ENCODE results near the gene SLC35F6.
"Not testable (repeated sequence)": the region's sequence is repeated elsewhere in the genome, so short reads cannot be mapped to it uniquely, and the experiment has no call there.

The SLC35F6 gene

GRCh38 chr2:26778098-26778497 lies 14.0 kb downstream of the SLC35F6 start:
- H3K9me3 Mint-ChIP-seq = no peaks in the 10 kb centered on the region
- H3K4me1 Mint-ChIP-seq (ENCODE audit: low read depth) = peaks cover 12% of the 10 kb centered on the region
- H3K4me3 Mint-ChIP-seq = no peak overlapping the region
- no peak for DNase-seq
- H3K27me3 Mint-ChIP-seq = no peaks in the 10 kb centered on the region
- H3K27ac Mint-ChIP-seq = peak overlapping the region; percentile 91
- H3K36me3 Mint-ChIP-seq (ENCODE audit: low read depth) = peaks cover 79% of the 10 kb centered on the region

- no peaks in the 10 kb centered on the region for H3K27me3 Mint-ChIP-seq
- no peak for DNase-seq
- H3K27ac Mint-ChIP-seq = peak overlapping the region; percentile 91
- H3K4me1 Mint-ChIP-seq (ENCODE audit: low read depth) = peaks cover 12% of the 10 kb centered on the region
- H3K9me3 Mint-ChIP-seq = no peaks in the 10 kb centered on the region
- H3K36me3 Mint-ChIP-seq (ENCODE audit: low read depth) = peaks cover 79% of the 10 kb centered on the region
- no peak overlapping the region for H3K4me3 Mint-ChIP-seq
Observed at GRCh38 chr2:26778507-26778906, 14.4 kb downstream of the SLC35F6 start.

- Mint-ChIP-seq H3K4me1 (ENCODE audit: low read depth) (peaks cover 16% of the 10 kb centered on the region), H3K4me3 (no peak overlapping the region), H3K27ac (no peak overlapping the region), H3K9me3 (no peaks in the 10 kb centered on the region), H3K27me3 (no peaks in the 10 kb centered on the region), H3K36me3 (ENCODE audit: low read depth) (peaks cover 64% of the 10 kb centered on the region)
- no peak for DNase-seq
Observed at GRCh38 chr2:26780203-26780760, 16.2 kb downstream of the SLC35F6 start.

- peaks cover 45% of the 10 kb centered on the region for H3K36me3 Mint-ChIP-seq (ENCODE audit: low read depth)
- no peak for DNase-seq
- no peak overlapping the region for H3K4me3 Mint-ChIP-seq
- H3K27ac Mint-ChIP-seq = no peak overlapping the region
- H3K9me3 Mint-ChIP-seq = peaks cover 2% of the 10 kb centered on the region
- H3K4me1 Mint-ChIP-seq (ENCODE audit: low read depth) = peaks cover 25% of the 10 kb centered on the region
- peaks cover 12% of the 10 kb centered on the region for H3K27me3 Mint-ChIP-seq
Observed at GRCh38 chr2:26782876-26783704, 19.0 kb downstream of the SLC35F6 start.

DNA sequence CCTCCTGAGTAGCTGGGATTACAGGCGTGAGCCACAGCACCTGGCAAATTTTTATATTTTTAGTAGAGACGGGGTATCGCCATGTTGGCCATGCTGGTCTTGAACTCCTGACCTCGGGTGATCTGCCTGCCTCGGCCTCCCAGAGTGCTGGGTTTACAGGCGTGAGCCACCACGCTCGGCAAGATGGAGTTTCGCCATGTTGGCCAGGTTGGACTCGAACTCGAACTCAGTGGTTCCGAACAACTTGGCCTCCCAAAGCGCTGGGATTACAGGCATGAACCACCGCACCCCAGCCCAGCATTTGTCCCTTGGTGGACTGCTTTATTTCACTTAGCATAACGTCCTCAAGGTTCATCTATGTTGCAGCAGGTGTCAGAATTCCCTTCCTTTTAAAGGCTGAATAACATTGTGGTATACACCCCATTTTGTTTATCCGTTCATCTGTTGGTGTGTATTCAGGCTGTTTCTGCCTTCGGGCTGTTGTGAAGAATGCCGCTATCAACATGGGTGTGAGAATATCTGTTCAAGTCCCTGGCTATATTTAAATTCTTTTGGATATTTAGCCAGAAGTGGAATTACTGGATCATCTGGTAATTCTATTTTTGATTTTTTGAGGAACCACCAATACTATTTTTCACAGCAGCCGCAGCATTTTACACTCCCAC lies 20.6 kb downstream of the SLC35F6 start:
- no peak for DNase-seq
- peak overlapping the region; percentile 85 for H3K4me3 Mint-ChIP-seq
- peaks cover 22% of the 10 kb centered on the region for H3K27me3 Mint-ChIP-seq
- H3K4me1 Mint-ChIP-seq (ENCODE audit: low read depth) = peaks cover 15% of the 10 kb centered on the region
- H3K36me3 Mint-ChIP-seq (ENCODE audit: low read depth) = peaks cover 34% of the 10 kb centered on the region
- H3K27ac Mint-ChIP-seq = no peak overlapping the region
- peaks cover 2% of the 10 kb centered on the region for H3K9me3 Mint-ChIP-seq

- Mint-ChIP-seq H3K9me3 (peaks cover 2% of the 10 kb centered on the region), H3K27me3 (peaks cover 23% of the 10 kb centered on the region), H3K27ac (peak within 1 kb of the TSS; percentile 82), H3K36me3 (ENCODE audit: low read depth) (peaks cover 24% of the 10 kb centered on the region), H3K4me3 (peak within 1 kb of the TSS; percentile 85), H3K4me1 (ENCODE audit: low read depth) (peaks cover 15% of the 10 kb centered on the region)
- peak; percentile 94 for DNase-seq
Observed at GRCh38 chr2:26785431-26786206, 21.5 kb downstream of the SLC35F6 start, which contains the start of gene CENPA. TSS of gene CENPA (plus strand) at chr2:26786056. CDS start at chr2:26786197, 141 bp downstream.

DNA sequence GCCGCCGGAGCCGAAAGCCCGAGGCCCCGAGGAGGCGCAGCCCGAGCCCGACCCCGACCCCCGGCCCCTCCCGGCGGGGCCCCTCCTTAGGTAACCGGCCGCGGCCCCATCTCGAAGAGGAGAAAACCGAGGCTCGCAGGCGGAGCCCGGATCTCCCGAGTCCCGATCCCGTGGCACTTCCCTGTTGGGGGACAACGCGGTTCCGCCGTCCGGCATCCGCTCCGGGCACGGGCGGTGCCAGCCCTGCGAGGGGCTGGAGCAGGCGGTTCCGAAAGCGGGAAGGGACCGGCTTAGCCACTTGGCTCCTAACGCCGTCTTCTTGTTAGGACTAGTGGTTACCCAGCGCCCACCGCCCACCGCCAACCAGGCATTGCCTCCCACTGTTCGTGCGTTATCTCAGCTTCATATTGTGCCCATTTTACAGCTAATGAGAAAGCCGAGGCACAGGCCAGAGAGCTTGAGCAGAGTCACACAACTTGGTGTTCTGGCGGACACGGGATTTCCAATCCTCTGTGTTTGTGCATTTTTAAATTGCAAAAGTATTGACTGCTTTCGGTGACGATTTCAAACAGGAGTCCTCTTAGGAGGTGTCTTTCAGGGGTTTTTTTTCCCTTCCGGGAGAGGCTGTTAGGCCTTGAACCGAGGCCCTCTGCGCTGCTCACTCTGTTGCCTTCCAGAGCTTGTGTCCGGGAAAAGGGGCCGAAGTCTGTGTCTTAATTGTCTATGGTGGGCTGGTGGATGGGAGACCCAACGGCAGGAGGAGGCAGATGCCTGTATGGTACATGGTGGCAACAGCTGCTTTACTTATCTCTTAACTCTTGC lies 22.3 kb downstream of the SLC35F6 start:
- peaks cover 5% of the 10 kb centered on the region for H3K9me3 Mint-ChIP-seq
- H3K36me3 Mint-ChIP-seq (ENCODE audit: low read depth) = peaks cover 17% of the 10 kb centered on the region
- DNase-seq = no peak
- H3K27me3 Mint-ChIP-seq = peaks cover 25% of the 10 kb centered on the region
- peak overlapping the region; percentile 54 for H3K27ac Mint-ChIP-seq
- H3K4me1 Mint-ChIP-seq (ENCODE audit: low read depth) = peaks cover 15% of the 10 kb centered on the region
- peak overlapping the region; percentile 85 for H3K4me3 Mint-ChIP-seq

GRCh38 chr2:26792720-26793119 lies 28.6 kb downstream of the SLC35F6 start:
- Mint-ChIP-seq H3K36me3 (ENCODE audit: low read depth) (peaks cover 49% of the 10 kb centered on the region), H3K27ac (no peak overlapping the region), H3K4me3 (no peak overlapping the region), H3K27me3 (peaks cover 17% of the 10 kb centered on the region), H3K9me3 (peaks cover 5% of the 10 kb centered on the region), H3K4me1 (ENCODE audit: low read depth) (peaks cover 2% of the 10 kb centered on the region)
- DNase-seq = no peak

DNA sequence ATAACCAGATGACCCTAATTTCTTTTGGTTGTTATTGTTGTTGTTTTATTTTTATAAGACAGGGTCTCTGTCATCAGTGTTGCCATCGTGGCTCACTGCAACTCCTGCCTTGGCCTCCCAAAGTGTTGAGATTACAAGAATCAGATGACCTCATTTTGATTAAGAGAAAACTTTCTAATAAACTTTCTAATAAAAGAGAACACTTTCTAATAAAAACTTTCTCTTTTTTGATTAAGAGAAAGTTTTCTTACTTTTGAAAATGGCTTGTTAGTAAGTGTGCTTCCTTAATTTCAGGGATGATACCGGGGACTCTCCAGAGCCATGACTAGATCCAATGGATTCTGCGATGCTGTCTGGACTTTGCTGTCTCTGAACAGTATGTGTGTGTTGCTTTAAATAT lies 29.4 kb downstream of the SLC35F6 start:
- Mint-ChIP-seq H3K36me3 (ENCODE audit: low read depth) (peaks cover 50% of the 10 kb centered on the region), H3K9me3 (peaks cover 5% of the 10 kb centered on the region), H3K27ac (no peak overlapping the region), H3K27me3 (peaks cover 10% of the 10 kb centered on the region), H3K4me1 (ENCODE audit: low read depth) (no peaks in the 10 kb centered on the region), H3K4me3 (no peak overlapping the region)
- DNase-seq = no peak

DNA sequence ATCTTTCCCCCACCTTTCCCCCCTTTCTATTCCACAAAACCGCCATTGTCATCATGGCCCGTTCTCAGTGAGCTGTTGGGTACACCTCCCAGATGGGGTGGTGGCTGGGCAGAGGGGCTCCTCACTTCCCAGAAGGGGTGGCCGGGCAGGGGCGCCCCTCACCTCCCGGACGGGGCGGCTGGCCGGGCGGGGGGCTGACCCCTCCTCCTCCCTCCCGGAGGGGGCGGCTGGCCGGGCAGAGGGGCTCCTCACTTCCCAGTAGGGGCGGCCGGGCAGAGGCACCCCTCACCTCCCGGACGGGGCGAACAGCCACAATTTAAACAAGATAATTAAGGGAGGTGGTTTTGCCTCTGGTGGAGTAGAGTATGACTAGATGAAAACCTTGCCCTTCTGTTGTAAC lies 31.1 kb downstream of the SLC35F6 start:
- DNase-seq; H3K27me3 Mint-ChIP-seq; H3K4me3 Mint-ChIP-seq; H3K4me1 Mint-ChIP-seq (ENCODE audit: low read depth); H3K27ac Mint-ChIP-seq; H3K9me3 Mint-ChIP-seq: not testable (repeated sequence)
- H3K36me3 Mint-ChIP-seq (ENCODE audit: low read depth) = peaks cover 46% of the 10 kb centered on the region

GRCh38 chr2:26801328-26801727 lies 37.2 kb downstream of the SLC35F6 start:
- H3K36me3 Mint-ChIP-seq (ENCODE audit: low read depth) = peaks cover 13% of the 10 kb centered on the region
- no peak for DNase-seq
- no peak overlapping the region for H3K4me3 Mint-ChIP-seq
- H3K4me1 Mint-ChIP-seq (ENCODE audit: low read depth) = no peaks in the 10 kb centered on the region
- no peaks in the 10 kb centered on the region for H3K9me3 Mint-ChIP-seq
- no peak overlapping the region for H3K27ac Mint-ChIP-seq
- no peaks in the 10 kb centered on the region for H3K27me3 Mint-ChIP-seq

- no peak overlapping the region for H3K4me3 Mint-ChIP-seq
- H3K9me3 Mint-ChIP-seq = no peaks in the 10 kb centered on the region
- no peak overlapping the region for H3K27ac Mint-ChIP-seq
- DNase-seq = no peak
- no peaks in the 10 kb centered on the region for H3K4me1 Mint-ChIP-seq (ENCODE audit: low read depth)
- H3K27me3 Mint-ChIP-seq = no peaks in the 10 kb centered on the region
- peaks cover 9% of the 10 kb centered on the region for H3K36me3 Mint-ChIP-seq (ENCODE audit: low read depth)
Observed at GRCh38 chr2:26801796-26802195, 37.7 kb downstream of the SLC35F6 start.

DNA sequence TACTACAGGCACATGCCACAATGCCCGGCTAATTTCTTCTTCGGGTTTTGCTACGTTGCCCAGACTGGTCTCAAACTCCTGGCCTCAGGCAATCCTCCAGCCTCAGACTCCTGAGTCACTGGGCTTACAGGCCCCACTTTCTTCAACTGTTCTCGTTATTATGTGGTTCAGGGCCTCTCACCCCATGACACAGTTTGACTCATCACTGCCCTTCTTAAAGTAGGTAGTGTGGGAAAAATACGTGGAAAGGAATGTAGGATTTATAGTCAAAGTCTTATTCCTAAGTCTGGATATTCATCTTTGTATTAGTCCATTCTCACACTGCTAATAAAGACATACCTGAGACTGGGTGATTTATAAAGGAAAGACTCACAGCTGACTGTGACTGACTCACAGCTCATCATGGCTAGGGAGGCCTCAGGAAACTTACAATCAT lies 41.2 kb downstream of the SLC35F6 start:
- DNase-seq = no peak
- no peaks in the 10 kb centered on the region for H3K27me3 Mint-ChIP-seq
- H3K9me3 Mint-ChIP-seq = no peaks in the 10 kb centered on the region
- no peaks in the 10 kb centered on the region for H3K36me3 Mint-ChIP-seq (ENCODE audit: low read depth)
- H3K27ac Mint-ChIP-seq = no peak overlapping the region
- H3K4me3 Mint-ChIP-seq = no peak overlapping the region
- peaks cover 12% of the 10 kb centered on the region for H3K4me1 Mint-ChIP-seq (ENCODE audit: low read depth)
